ENCODE results near the gene WBP1L. TPM values are rescaled to one million over a fixed set of nuclear protein-coding genes. Genes with fewer than 3 reads are reported as not detected.

Gene WBP1L
- polyA plus RNA-seq, 1 donor from 2014 or later: 20.8 TPM

DNA sequence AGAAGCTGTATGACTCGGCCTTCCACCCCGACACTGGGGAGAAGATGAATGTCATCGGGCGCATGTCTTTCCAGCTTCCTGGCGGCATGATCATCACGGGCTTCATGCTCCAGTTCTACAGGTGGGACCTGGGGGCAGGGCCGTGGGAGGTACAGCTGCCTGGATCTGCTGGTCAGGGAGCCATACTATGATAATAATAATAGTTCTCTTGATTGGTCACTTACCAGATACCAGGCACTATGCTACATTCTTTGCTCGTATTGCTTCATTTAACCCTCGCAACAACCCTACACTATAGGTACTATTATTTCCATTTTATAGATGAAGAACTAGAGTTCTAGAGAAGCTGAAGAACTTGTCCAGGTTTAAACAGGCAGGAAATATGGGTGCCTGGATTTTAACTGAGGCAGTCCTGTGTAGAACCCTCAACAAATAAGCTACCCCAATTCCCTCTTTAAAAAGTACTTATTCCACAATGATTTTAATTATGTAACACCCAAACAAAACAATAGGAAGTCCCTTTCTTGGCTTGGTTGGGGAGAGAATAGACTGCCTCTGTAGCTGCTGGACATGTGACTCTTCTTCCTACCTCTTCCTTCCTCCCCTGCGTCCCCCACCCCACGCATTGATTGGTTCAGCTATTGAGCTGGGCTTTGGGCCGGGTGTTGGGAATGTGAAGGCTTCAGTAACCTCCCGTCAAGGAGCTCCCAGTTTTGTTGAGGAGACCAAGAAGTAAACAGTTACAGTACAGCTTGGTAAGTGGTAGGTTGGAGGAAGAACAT is 16.5 kb upstream of the WBP1L start:
- Histone ChIP-seq H3K79me2 (replicated peaks; ENCODE audit: insufficient read depth, low read length) (no peaks in the 10 kb centered on the region), H3K4me2 (ENCODE audit: low read length) (no peak overlapping the region), H3K9me3 (ENCODE audit: low read length) (no peaks in the 10 kb centered on the region), H3K9me2 (ENCODE audit: insufficient read depth, low read length) (no peaks in the 10 kb centered on the region), H3F3A (ENCODE audit: insufficient read depth, low read length, poor library complexity, severe bottlenecking) (no peaks in the 10 kb centered on the region), H3K27ac (ENCODE audit: low read length) (no peak overlapping the region), H2AFZ (ENCODE audit: low read depth, low read length) (no peak overlapping the region), H3K9ac (ENCODE audit: low read length) (no peak overlapping the region), H3K36me3 (ENCODE audit: insufficient read depth, low read length) (no peaks in the 10 kb centered on the region), H4K20me1 (ENCODE audit: insufficient read depth) (no peaks in the 10 kb centered on the region), H3K4me3 (ENCODE audit: low read length) (no peak overlapping the region), H3K27me3 (ENCODE audit: insufficient read depth, low read depth, low read length) (no peaks in the 10 kb centered on the region)
- TF ChIP-seq POLR2AphosphoS5 (IDR thresholded peaks at IDR 0.05): no peak
- no peak for TF ChIP-seq RAD21 (conservative IDR thresholded peaks at IDR 0.05)
- TF ChIP-seq, protein P1, sequence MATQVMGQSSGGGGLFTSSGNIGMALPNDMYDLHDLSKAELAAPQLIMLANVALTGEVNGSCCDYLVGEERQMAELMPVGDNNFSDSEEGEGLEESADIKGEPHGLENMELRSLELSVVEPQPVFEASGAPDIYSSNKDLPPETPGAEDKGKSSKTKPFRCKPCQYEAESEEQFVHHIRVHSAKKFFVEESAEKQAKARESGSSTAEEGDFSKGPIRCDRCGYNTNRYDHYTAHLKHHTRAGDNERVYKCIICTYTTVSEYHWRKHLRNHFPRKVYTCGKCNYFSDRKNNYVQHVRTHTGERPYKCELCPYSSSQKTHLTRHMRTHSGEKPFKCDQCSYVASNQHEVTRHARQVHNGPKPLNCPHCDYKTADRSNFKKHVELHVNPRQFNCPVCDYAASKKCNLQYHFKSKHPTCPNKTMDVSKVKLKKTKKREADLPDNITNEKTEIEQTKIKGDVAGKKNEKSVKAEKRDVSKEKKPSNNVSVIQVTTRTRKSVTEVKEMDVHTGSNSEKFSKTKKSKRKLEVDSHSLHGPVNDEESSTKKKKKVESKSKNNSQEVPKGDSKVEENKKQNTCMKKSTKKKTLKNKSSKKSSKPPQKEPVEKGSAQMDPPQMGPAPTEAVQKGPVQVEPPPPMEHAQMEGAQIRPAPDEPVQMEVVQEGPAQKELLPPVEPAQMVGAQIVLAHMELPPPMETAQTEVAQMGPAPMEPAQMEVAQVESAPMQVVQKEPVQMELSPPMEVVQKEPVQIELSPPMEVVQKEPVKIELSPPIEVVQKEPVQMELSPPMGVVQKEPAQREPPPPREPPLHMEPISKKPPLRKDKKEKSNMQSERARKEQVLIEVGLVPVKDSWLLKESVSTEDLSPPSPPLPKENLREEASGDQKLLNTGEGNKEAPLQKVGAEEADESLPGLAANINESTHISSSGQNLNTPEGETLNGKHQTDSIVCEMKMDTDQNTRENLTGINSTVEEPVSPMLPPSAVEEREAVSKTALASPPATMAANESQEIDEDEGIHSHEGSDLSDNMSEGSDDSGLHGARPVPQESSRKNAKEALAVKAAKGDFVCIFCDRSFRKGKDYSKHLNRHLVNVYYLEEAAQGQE (IDR thresholded peaks at IDR 0.05; ENCODE audit: borderline replicate concordance): no peak
- no peak for TF ChIP-seq TAF1 (IDR thresholded peaks at IDR 0.05; ENCODE audit: low read depth)
- no peak for TF ChIP-seq SMC3 (conservative IDR thresholded peaks at IDR 0.05; ENCODE audit: poor library complexity)
- TF ChIP-seq, protein P2, sequence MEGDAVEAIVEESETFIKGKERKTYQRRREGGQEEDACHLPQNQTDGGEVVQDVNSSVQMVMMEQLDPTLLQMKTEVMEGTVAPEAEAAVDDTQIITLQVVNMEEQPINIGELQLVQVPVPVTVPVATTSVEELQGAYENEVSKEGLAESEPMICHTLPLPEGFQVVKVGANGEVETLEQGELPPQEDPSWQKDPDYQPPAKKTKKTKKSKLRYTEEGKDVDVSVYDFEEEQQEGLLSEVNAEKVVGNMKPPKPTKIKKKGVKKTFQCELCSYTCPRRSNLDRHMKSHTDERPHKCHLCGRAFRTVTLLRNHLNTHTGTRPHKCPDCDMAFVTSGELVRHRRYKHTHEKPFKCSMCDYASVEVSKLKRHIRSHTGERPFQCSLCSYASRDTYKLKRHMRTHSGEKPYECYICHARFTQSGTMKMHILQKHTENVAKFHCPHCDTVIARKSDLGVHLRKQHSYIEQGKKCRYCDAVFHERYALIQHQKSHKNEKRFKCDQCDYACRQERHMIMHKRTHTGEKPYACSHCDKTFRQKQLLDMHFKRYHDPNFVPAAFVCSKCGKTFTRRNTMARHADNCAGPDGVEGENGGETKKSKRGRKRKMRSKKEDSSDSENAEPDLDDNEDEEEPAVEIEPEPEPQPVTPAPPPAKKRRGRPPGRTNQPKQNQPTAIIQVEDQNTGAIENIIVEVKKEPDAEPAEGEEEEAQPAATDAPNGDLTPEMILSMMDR (IDR thresholded peaks at IDR 0.05; ENCODE audit: poor library complexity, severe bottlenecking): no peak
- no peak for TF ChIP-seq EP300 (conservative IDR thresholded peaks at IDR 0.05; ENCODE audit: poor library complexity, severe bottlenecking)
- TF ChIP-seq MXI1 (conservative IDR thresholded peaks at IDR 0.05; ENCODE audit: poor library complexity, severe bottlenecking): no peak
- TF ChIP-seq EZH2 (IDR thresholded peaks at IDR 0.05; ENCODE audit: borderline replicate concordance, insufficient read depth, low read length, poor library complexity, severe bottlenecking): no peak

DNA sequence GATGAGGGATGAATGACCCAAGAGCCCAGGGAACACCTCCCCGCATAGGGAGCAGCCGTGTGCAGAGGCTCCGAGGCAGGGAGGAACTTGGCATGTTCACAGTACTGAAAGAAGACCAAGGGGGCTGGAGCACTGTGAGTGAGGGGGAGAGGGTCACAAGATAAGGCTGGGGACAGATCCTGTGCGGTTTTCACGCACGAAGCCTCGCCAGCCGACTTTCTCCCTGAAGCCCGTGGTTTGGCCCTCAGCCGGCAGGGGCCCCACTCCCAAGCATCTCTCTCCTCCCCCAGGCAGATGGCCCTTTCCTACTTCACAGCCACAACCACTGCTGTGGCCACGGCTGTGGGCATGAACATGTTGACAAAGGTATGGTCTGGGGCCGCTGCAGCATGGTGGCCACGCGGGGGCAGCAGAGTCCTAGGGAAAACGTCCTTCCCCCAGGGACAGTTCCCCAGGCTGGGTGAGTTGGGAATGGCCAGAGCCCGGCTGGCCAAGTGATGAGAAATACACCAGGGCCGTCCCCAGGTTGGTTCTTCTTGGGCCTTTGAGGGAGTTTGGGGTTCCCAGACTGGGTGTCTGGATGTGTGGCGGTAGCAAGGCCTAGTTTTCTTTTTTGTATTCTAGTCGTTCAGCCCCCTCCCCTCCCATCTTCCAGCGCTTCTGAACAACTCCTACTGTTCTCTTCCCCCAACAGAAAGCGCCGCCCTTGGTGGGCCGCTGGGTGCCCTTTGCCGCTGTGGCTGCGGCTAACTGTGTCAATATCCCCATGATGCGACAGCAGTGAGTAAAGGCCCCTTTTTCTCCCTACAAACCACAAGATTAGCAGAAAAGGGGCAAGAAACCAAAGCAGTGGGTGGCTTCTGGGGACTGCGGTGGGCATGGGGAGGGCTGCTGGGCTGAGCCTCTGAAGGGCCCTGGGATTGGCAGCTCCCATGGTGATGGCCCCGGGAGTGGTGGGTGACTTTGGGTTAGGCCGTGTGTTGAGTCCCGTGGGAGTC is 14.4 kb upstream of the WBP1L start:
- no peak overlapping the region for H2AFZ ChIP-seq (ENCODE audit: low read depth, low read length)
- H4K20me1 ChIP-seq (ENCODE audit: insufficient read depth): no peaks in the 10 kb centered on the region
- no peak for TF ChIP-seq POLR2AphosphoS5 (IDR thresholded peaks at IDR 0.05)
- TF ChIP-seq SMC3 (conservative IDR thresholded peaks at IDR 0.05; ENCODE audit: poor library complexity): peak; percentile 77
- TF ChIP-seq, protein P2 (IDR thresholded peaks at IDR 0.05; ENCODE audit: poor library complexity, severe bottlenecking): peak; percentile 83
- TF ChIP-seq, protein P1 (IDR thresholded peaks at IDR 0.05; ENCODE audit: borderline replicate concordance): no peak
- TF ChIP-seq RAD21 (conservative IDR thresholded peaks at IDR 0.05): peak; percentile 82
- no peaks in the 10 kb centered on the region for H3K9me2 ChIP-seq (ENCODE audit: insufficient read depth, low read length)
- no peaks in the 10 kb centered on the region for H3K27me3 ChIP-seq (ENCODE audit: insufficient read depth, low read depth, low read length)
- no peak overlapping the region for H3K27ac ChIP-seq (ENCODE audit: low read length)
- H3K9me3 ChIP-seq (ENCODE audit: low read length): no peaks in the 10 kb centered on the region
- no peaks in the 10 kb centered on the region for H3K79me2 ChIP-seq (replicated peaks; ENCODE audit: insufficient read depth, low read length)
- H3K36me3 ChIP-seq (ENCODE audit: insufficient read depth, low read length): no peaks in the 10 kb centered on the region
- H3K4me3 ChIP-seq (ENCODE audit: low read length): no peak overlapping the region
- H3K4me2 ChIP-seq (ENCODE audit: low read length): no peak overlapping the region
- no peak overlapping the region for H3K9ac ChIP-seq (ENCODE audit: low read length)
- H3F3A ChIP-seq (ENCODE audit: insufficient read depth, low read length, poor library complexity, severe bottlenecking): no peaks in the 10 kb centered on the region
